LNCAP (cell line): Measurements from ENCODE around the gene HES2.
A peak's percentile ranks its signal among the peaks of the same experiment; 100 is the strongest.

Experiments used
- TF ChIP-seq, protein P1 (sequence below): fragments of 450-650 bp; IDR thresholded peaks from 2 replicates; pipeline ENCODE4 v1.5.1; 2017; ENCODE audit warnings: mild to moderate bottlenecking

The HES2 gene

DNA sequence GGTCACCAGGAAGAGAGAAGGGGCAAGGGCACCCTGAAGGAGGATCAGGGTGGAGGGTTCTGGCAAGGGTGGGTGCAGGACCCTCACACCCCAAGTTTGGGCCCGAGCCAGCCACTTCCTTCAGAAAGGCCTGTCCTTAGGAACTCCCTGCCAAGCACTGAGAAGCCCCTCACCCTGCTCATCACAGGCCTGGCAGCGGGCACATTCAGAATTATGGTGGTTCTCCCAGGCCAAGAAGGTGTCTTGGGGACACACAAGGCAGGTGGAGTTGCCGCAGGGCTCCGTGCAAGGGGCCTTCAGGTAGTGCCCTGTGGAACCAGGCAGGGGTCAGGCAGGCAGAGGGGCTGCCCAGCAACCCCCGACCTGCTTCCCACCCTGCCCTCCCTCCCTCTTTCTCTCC lies 45.2 kb upstream of the HES2 start:
- TF ChIP-seq, protein P1, sequence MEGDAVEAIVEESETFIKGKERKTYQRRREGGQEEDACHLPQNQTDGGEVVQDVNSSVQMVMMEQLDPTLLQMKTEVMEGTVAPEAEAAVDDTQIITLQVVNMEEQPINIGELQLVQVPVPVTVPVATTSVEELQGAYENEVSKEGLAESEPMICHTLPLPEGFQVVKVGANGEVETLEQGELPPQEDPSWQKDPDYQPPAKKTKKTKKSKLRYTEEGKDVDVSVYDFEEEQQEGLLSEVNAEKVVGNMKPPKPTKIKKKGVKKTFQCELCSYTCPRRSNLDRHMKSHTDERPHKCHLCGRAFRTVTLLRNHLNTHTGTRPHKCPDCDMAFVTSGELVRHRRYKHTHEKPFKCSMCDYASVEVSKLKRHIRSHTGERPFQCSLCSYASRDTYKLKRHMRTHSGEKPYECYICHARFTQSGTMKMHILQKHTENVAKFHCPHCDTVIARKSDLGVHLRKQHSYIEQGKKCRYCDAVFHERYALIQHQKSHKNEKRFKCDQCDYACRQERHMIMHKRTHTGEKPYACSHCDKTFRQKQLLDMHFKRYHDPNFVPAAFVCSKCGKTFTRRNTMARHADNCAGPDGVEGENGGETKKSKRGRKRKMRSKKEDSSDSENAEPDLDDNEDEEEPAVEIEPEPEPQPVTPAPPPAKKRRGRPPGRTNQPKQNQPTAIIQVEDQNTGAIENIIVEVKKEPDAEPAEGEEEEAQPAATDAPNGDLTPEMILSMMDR: no peak

GRCh38 chr1:6464514-6464836 lies 44.8 kb upstream of the HES2 start:
- TF ChIP-seq, protein P1: peak; percentile 46

DNA sequence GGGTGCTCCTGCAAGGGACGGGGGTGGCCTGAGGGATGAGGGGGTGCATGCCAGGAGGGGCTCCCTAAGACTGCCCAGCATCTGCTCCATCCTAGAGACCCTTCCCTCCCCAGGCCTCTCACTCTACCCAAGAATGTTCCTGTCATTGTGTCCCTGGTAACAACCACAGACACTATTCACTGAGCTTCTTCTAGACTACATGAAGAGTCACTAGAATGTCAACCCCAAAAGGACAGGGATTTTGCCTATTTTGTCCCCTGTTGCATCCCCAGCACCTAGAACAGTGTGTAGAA lies 43.3 kb upstream of the HES2 start:
- TF ChIP-seq, protein P1: no peak

GRCh38 chr1:6462412-6463119 lies 42.8 kb upstream of the HES2 start:
- TF ChIP-seq, protein P1: no peak

DNA sequence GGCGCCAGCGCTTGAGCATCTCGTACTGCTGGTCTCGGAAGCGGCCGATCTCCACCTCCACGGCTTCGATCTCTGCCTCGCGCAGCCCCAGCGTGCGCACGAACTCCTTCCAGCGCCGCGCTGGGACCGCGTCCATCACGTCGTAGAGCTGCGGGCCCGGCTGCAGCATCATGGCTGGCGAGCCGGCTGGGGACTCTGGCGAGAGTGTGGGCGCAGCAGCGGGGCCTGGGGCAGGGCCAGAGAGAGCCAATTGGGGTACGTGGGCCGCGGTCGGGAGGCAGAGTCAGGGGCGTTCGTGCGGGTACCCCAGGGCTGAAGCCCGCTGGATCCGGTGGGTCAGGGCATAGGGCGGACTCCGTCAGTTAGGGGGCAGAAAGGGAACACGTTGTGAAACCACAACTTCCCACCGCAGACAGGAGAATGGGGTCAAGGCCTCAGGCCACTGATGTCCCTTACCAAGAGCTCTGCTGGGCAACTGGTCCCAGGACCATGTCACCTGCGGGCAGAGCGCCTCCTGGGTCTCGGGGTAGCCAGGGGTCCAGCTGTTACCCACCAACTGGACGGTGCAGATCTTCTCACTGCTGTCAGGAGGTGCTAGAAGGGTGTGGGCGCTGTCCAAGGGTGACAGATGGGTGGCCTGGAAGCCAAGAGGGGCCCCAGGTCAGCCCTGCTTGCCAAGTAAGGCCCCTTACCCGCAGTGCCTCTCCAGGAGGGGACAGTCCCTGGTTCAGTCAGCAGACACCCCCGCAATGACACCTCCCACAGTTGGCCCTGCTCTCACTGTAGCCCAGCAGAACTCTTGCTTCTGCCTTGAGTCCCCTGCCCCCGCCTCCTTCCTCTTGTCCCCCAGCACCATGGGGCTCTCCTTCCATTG lies 42.1 kb upstream of the HES2 start:
- TF ChIP-seq, protein P1: no peak

- TF ChIP-seq, protein P1: no peak
Measured at GRCh38 chr1:6461051-6461530, 41.4 kb upstream of the HES2 start.

DNA sequence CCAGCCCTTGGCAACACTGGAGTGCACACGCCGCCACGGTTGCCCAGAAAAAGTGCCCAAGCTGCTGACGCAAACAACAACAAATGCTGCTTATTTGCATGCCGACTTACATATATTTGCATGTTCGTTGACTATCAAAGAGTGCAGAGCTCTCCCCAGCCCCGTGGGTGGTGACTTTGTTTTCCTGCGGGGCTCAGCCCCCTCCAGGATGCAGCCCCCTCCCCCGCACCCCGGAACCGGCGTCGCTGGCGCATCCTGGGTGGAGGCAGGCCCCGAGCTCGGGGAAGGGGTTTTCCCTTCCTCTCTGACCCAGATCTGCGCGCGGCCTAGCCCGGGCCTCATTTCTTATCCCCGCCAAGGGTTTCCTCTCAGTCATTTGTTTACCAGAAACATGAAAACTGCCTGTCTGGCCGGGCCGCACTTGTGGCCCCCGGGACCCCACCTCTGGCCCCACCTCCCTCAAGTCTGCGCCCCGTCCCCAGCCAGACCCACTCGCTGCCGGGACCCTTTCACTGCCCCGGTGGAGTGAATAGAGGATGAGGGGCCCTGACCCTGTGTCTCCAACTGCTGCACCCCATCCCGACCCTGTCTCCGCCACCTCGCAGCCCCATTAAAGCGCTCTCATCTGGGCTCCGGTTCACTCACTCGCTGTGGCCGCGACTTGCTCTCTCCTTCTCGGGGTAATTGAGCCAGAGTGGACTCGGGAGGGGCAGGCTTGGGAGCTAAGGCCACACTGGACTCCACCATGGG lies 40.8 kb upstream of the HES2 start:
- TF ChIP-seq, protein P1: no peak
